Naive thymus-derived CD8-positive, alpha-beta T cell (primary cell): ENCODE measurements around the gene FAM53B. TPM values are rescaled to one million over a fixed set of nuclear protein-coding genes. Genes with fewer than 3 reads are reported as not detected.
"Not testable (repeated sequence)": the region's sequence is repeated elsewhere in the genome, so short reads cannot be mapped to it uniquely, and the experiment has no call there.

Experiments used
- ATAC-seq, 2 donors: fragments of 150-1000 bp; cut with Tn5 transposase in 1 of 2; sonication (Bioruptor Pico), chemical (Tn5 transposase) in 1 of 2; 1 replicate in 1 of 2; 2 replicates in 1 of 2; pipeline ENCODE4 v1.10.0; 2021; ENCODE audit warnings: mild to moderate bottlenecking in 2 of 2, moderate library complexity in 2 of 2
- POLR2A ChIA-PET: fragments of 350-600 bp; sonication (Branson Sonifier 250); formaldehyde crosslinking; loops from one replicate; lab custom pipeline; 2021; ENCODE audit warnings: antibody characterized with exemption; lab: Charles Lee
- DNase-seq, 10 donors: peaks; one replicate each; pipeline versions ENCODE4 v3.0.0 to v3.0.0-alpha.2; 2020 to 2022
- H3K27ac Mint-ChIP-seq, 10 donors: one replicate each; pipeline ENCODE4 v1.8.0; 2020 to 2022; ENCODE audit warnings: mild to moderate bottlenecking in 10 of 10, mixed read lengths in 10 of 10, moderate library complexity in 4 of 10, inconsistent platforms in 1 of 10
- H3K27me3 Mint-ChIP-seq, 5 donors: one replicate each; pipeline ENCODE4 v1.8.0; 2021 to 2022; ENCODE audit warnings: mixed read lengths in 5 of 5
- H3K36me3 Mint-ChIP-seq, 3 donors: one replicate each; pipeline ENCODE4 v1.8.0; 2020 to 2022; ENCODE audit warnings: mixed read lengths in 3 of 3, mild to moderate bottlenecking in 2 of 3, inconsistent platforms in 1 of 3
- H3K4me1 Mint-ChIP-seq, 4 donors: one replicate each; pipeline ENCODE4 v1.8.0; 2021 to 2022; ENCODE audit warnings: mixed read lengths in 4 of 4
- H3K4me3 Mint-ChIP-seq, 10 donors: one replicate each; pipeline ENCODE4 v1.8.0; 2020 to 2022; ENCODE audit warnings: mild to moderate bottlenecking in 10 of 10, mixed read lengths in 10 of 10, moderate library complexity in 6 of 10, inconsistent platforms in 1 of 10
- H3K9me3 Mint-ChIP-seq, 9 donors: one replicate each; pipeline ENCODE4 v1.8.0; 2020 to 2022; ENCODE audit warnings: mixed read lengths in 9 of 9, mild to moderate bottlenecking in 3 of 9, inconsistent platforms in 1 of 9, moderate library complexity in 1 of 9
- polyA plus RNA-seq, 3 donors: library from polyadenylated mRNA; unstranded; fragments of 300-500 nt; fragmentation: Illumina TruSeq; gene quantifications; one replicate each; pipeline ENCODE4 v1.2.3, GENCODE V29; 2021
- total RNA-seq, 8 experiments: library from RNA in 2 of 8; stranded (reverse) in 2 of 8; gene quantifications; one replicate each; pipeline ENCODE4 v1.2.3 and lab custom pipeline; 2021 to 2026

FAM53B gene
- total and polyA plus RNA-seq, 5 experiments from 2014 or later: 2.4 to 23.2 (median 15.1) TPM

DNA sequence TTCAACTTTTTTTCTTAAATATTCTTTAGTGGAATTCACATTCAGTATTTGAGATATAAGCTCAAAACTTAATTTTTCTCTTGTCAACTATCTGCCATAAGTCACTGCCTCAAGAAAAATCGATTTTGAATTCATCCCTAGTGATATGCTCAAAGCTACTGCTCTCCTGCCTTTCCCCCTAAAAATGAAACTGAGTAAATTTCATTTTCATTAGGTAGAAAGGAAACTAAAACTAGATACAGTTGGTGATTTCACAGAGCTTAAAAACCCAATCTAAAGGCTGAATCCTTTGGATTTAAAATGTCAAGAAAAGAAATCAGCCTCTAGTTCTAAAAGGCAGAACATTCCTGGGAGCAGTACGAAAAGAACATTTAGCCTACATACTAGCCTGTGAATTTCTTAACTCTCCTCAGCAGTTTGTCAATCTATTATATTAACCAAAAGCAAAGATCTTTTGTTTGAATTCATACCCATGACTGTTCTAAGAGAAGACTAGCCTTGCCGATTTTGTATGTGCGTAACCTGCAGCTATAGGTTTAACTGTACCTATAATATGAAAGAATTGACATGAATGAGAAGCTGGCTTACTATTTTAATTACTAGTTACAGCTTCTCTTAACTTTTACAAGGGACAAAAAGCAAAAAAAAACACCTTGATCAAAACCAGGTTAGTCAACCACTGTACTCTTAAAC lies 4.9 kb upstream of the FAM53B start:
- peak overlapping the region in 4 of 10 donors; percentile 9 to 80 (median 42) for H3K27ac Mint-ChIP-seq
- H3K27me3 Mint-ChIP-seq: no peaks in the 10 kb centered on the region
- H3K9me3 Mint-ChIP-seq: no peaks in the 10 kb centered on the region
- peaks cover 0 to 14% (median under 1%) of the 10 kb centered on the region in 3 donors for H3K36me3 Mint-ChIP-seq
- peaks cover 5 to 23% (median 11%) of the 10 kb centered on the region in 4 donors for H3K4me1 Mint-ChIP-seq
- ATAC-seq (no peak), DNase-seq (no peak)
- POLR2A ChIA-PET: interaction anchor here (1.1 kb wide), 1 partner anchor 100 kb away, joined by 3 read pairs; no protein-coding TSS in a partner anchor
- no peak overlapping the region for H3K4me3 Mint-ChIP-seq

DNA sequence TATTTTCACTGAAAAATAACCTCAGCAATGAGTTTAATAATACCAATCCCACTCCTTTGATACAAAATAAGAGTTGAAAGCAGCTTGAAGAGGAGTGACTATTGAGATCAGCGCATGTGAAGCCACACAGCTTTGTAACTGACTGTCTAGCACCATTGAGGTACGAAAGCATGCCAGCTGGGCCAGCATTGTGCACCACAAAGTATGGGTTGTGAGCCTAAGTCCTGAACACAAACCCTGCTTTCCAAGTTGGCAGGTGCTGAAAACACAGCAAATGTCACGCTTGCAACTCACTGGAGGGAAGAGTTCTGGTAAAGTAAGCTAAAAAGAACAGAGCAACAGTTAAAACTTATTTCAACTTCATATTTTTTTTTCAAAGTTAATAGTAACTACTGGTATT lies 4.0 kb upstream of the FAM53B start:
- Mint-ChIP-seq H3K27ac (peak overlapping the region in 3 of 10 donors; percentile 1 to 79 (median 79)), H3K4me3 (no peak overlapping the region), H3K4me1 (peaks cover 6 to 23% (median 11%) of the 10 kb centered on the region in 4 donors), H3K9me3 (no peaks in the 10 kb centered on the region), H3K36me3 (peaks cover 0 to 10% (median 0%) of the 10 kb centered on the region in 3 donors), H3K27me3 (no peaks in the 10 kb centered on the region)
- POLR2A ChIA-PET: interaction anchor here (0.6 to 1.1 kb wide), 2 partner anchors 58 to 99 kb away, joined by 3 read pairs; no protein-coding TSS in a partner anchor
- ATAC-seq: no peak
- DNase-seq: no peak

DNA sequence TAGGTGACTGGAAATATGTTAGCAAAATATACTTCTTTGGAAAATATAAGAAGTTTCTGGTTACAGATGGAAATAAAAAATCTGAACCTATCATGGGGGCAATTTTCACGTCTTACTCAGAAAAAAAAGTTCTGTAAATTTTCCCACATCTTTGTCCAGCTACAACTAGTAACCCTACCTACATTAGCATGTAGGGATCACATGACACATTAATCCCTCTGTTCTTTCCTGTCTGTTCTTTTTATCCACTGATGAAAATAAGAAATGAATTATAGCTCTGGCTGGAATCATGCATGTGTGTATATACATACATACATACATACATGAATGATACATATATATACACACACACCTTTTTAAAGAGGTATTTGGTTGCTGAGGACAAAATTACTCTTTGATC lies 3.6 kb upstream of the FAM53B start:
- no peaks in the 10 kb centered on the region for H3K27me3 Mint-ChIP-seq
- ATAC-seq: no peak
- H3K36me3 Mint-ChIP-seq: peaks cover 0 to 10% (median 0%) of the 10 kb centered on the region in 3 donors
- no peak overlapping the region for H3K4me3 Mint-ChIP-seq
- peaks cover 8 to 25% (median 14%) of the 10 kb centered on the region in 4 donors for H3K4me1 Mint-ChIP-seq
- POLR2A ChIA-PET: interaction anchor here (0.6 to 0.8 kb wide), 2 partner anchors 10 to 58 kb away, joined by 3 read pairs; no protein-coding TSS in a partner anchor
- peak overlapping the region in 1 of 10 donors; percentile 1 for H3K27ac Mint-ChIP-seq
- H3K9me3 Mint-ChIP-seq: no peaks in the 10 kb centered on the region
- DNase-seq: no peak

DNA sequence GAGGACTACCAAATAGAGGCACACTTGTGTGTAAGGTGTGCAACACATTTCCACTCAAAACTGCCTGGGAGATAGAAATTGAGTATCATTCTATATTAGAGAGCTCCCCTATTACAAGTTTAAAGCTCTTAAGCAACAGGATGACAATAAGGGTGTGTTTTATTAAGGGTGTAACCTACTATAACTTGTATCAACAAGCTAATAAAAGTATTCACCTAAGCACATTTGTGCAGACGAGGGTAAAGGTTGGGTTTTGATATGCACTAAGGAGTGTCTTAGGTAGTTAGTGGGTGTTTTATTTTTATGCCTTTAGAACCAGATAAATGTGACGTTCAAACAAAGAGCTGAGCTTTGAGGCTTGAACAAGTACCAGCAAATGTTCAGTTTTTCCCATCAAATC lies 2.8 kb upstream of the FAM53B start:
- POLR2A ChIA-PET: interaction anchor here (0.8 kb wide), 1 partner anchor 11 kb away, joined by 3 read pairs; no protein-coding TSS in a partner anchor
- Mint-ChIP-seq H3K36me3 (peaks cover 0 to 8% (median 0%) of the 10 kb centered on the region in 3 donors), H3K9me3 (no peaks in the 10 kb centered on the region), H3K4me3 (no peak overlapping the region), H3K27me3 (no peaks in the 10 kb centered on the region), H3K4me1 (peaks cover 12 to 32% (median 20%) of the 10 kb centered on the region in 4 donors), H3K27ac (peak overlapping the region in 1 of 10 donors; percentile 14)
- DNase-seq: no peak
- no peak for ATAC-seq

DNA sequence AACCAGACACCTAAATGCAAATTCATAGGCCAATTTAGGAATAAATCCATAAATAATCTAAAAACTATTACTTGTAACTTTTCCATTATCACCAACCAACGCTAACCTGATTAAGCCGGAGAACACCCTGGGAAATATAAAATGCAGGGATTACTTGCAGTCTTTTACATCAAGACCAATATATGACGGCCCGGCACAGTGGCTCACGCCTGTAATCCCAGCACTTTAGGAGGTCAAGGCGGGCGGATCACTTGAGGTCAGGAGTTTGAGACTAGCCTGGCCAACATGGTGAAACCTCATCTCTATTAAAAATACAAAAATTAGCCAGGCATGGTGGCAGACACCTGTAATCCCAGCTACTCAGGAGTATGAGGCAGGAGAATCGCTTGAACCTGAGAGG lies 2.3 kb upstream of the FAM53B start:
- not testable (repeated sequence) for H3K9me3 Mint-ChIP-seq, DNase-seq, H3K36me3 Mint-ChIP-seq

DNA sequence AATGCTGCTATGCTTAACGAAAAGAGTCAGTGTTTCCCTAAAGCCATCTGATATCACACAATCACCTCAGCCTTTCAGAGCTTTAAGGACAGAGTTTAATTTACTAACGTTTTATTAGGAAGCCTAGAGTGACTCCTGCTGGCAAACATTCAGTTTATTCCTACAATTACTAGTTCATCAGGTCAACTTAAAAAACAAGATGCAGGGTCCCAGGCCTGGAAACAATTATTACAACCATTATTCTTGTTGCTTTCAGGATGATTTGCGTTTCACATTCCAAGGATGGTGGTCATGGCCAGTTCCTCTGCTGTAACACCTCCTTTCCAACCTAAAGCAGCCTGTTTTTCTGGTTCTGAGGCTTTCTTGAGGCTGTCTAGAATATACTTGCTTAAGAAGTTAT lies 1.5 kb upstream of the FAM53B start:
- DNase-seq (peak in 4 of 10 donors; percentile 33 to 61 (median 59)), ATAC-seq (no peak)
- peak overlapping the region in 5 of 10 donors; percentile 58 to 91 (median 84) for H3K4me3 Mint-ChIP-seq
- H3K27ac Mint-ChIP-seq: peak overlapping the region in 9 of 10 donors; percentile 1 to 94 (median 85)
- no peaks in the 10 kb centered on the region for H3K9me3 Mint-ChIP-seq
- H3K27me3 Mint-ChIP-seq: no peaks in the 10 kb centered on the region
- H3K36me3 Mint-ChIP-seq: peaks cover 0 to 6% (median 0%) of the 10 kb centered on the region in 3 donors
- POLR2A ChIA-PET: interaction anchor here (1.1 to 2.6 kb wide), 3 partner anchors 23 to 215 kb away, joined by 3 to 7 read pairs (median 4); no protein-coding TSS in a partner anchor
- peaks cover 20 to 46% (median 33%) of the 10 kb centered on the region in 4 donors for H3K4me1 Mint-ChIP-seq

More for the DNA sequence above, 2.3 kb upstream of the FAM53B start:
- H3K4me3 Mint-ChIP-seq, ATAC-seq, H3K27me3 Mint-ChIP-seq, POLR2A ChIA-PET: not testable (repeated sequence)
- H3K4me1 Mint-ChIP-seq: peaks cover 14 to 38% (median 26%) of the 10 kb centered on the region in 4 donors
- peak overlapping the region in 1 of 10 donors; percentile 11 for H3K27ac Mint-ChIP-seq

DNA sequence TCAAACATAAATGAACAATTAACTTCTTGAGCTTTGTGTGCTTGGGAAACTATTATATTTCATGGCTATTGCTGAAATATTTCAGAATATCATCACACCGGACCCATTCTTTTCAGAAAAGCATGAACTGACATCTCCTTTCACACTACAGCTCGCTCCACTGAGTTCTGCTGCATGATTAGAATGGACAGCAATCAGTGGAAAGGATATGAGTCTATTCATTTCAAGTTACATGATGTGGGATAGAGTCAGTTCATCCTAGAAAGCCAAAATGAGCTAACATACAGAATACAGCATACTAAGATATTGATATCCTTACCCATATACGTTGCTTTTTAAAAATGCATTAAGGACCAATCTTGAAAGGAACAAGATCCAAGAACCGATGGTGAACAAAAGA lies 1.1 kb upstream of the FAM53B start:
- H3K4me3 Mint-ChIP-seq: peak overlapping the region in 9 of 10 donors; percentile 66 to 91 (median 82)
- H3K27ac Mint-ChIP-seq: peak overlapping the region; percentile 28 to 94 (median 88)
- no peak for DNase-seq
- peaks cover 24 to 50% (median 38%) of the 10 kb centered on the region in 4 donors for H3K4me1 Mint-ChIP-seq
- H3K36me3 Mint-ChIP-seq: peaks cover 0 to 6% (median 0%) of the 10 kb centered on the region in 3 donors
- no peaks in the 10 kb centered on the region for H3K9me3 Mint-ChIP-seq
- H3K27me3 Mint-ChIP-seq: no peaks in the 10 kb centered on the region
- POLR2A ChIA-PET: interaction anchor here (1.1 to 2.6 kb wide), 3 partner anchors 22 to 215 kb away, joined by 3 to 7 read pairs (median 4); no protein-coding TSS in a partner anchor
- ATAC-seq: no peak

DNA sequence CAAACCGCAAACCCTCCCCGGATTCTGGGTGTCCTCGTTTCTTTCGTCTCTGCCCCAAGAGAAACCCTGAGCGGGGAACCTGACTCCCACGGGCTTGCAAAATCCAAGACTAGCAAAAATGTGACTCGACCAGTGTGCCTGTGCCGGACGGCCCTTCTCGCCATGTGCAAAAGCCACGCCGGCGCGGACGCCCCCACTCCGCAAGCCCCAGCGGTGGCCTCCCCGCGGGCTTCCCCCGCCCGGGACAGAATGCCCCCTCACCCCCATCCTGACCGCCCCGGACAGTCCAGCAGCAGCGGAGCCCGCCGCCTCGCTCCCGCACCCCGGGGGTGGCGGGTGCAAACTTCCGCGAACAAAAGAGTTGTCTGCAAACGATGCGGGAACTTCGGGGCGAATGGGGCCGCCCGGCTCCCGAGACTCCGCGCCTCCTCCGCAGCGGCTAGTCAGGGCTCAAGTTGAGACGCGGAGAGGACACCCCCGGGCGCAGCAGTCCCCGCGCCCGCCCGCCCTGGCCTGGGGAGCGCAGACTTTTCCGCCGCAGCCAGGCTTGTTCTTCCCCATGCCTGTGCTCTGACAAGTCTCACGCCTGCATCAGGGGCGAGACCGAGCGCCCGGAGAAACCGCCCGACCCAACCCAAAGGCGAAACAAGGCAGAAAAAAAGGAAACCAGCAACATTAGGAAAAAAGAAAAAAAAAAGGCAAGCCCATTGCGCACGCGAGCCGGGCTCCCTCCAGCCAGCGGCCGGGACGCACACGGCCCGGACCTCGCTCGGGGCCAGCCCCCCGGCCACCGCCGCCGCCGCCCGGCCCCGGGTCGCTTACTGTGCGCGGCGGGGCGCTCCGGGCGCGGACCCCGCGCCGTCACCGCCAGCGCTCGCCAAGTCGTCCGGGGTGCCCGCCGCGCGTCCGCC lies 732 bp downstream of the FAM53B start:
- DNase-seq (no peak), ATAC-seq (peak; percentile 12 to 50)
- peaks cover 36 to 57% (median 53%) of the 10 kb centered on the region in 4 donors for H3K4me1 Mint-ChIP-seq

DNA sequence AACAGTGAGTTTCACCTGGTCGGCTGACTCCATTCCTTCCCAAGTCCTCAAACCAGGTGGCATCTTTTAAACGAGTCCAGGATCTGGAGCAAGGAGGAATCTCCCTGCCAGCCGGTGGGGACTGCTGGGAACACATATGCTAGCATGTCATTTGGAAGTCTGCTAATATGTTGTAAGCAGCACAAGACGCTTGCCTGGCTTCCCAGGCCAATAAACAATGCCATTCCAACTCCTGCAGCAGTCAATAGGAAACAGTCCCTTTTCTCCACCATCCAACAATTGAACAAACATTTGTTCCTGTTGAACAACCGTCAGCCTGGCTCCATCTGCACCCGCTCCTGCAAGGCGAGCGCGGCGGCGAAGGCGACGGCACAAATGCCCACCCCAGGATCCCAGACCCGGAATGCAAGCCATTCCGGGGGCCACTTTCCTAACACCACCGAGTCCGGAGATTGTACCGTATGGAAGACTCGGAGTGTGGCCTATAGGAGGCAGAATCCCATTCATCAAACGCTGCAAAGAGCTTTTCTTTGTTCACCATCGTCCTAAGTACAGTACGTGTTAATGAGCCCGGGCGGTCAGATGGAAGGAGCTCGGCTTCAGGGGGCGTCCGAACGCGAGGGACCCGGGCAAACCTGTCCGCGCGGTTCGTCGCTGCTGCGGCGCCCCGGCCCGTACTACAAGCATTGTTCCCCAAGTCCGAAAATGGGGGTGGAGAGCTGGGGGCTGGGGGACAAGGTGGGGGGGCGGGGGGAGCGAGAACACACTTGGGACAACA lies 1.6 kb downstream of the FAM53B start:
- Mint-ChIP-seq H3K4me1 (peaks cover 42 to 64% (median 61%) of the 10 kb centered on the region in 4 donors), H3K9me3 (no peaks in the 10 kb centered on the region), H3K36me3 (no peaks in the 10 kb centered on the region), H3K4me3 (peak overlapping the region; percentile 91 to 99 (median 96)), H3K27ac (peak overlapping the region; percentile 71 to 94 (median 86)), H3K27me3 (no peaks in the 10 kb centered on the region)
- POLR2A ChIA-PET: interaction anchor here (0.6 to 4.7 kb wide), 15 partner anchors 13 to 203 kb away, joined by 3 to 52 read pairs (median 7); no protein-coding TSS in a partner anchor
- no peak for ATAC-seq
- DNase-seq: no peak

More for the DNA sequence above, 732 bp downstream of the FAM53B start:
- Mint-ChIP-seq H3K9me3 (no peaks in the 10 kb centered on the region), H3K27ac (peak overlapping the region; percentile 83 to 98 (median 92)), H3K27me3 (no peaks in the 10 kb centered on the region), H3K4me3 (peak overlapping the region; percentile 91 to 99 (median 96)), H3K36me3 (peaks cover 0 to 6% (median 0%) of the 10 kb centered on the region in 3 donors)
- POLR2A ChIA-PET: interaction anchor here (1.0 to 4.7 kb wide), 8 partner anchors 14 to 132 kb away, joined by 3 to 52 read pairs (median 18); no protein-coding TSS in a partner anchor

DNA sequence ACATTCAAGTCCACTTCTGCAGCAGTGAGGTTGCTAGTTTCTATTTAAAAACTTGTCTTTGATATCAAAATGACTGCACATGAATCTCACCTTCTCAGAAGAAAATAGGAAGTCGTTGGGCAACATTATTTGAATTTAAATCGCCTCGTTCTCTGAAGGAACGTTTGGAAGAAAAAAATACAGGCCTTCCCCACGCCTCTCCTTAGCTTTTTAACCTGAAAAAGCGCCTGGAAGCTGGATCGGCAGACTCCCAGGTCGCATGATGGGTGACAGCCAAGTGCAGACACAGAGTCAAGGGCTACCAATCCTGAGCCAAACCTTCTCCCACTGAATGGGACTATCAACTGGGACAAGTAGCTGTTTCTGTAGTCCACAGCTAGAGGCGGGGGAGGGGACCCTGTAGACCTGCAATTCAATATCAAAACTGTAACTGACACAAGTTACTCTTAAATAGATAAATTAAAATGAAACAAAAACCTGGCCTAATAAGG lies 2.2 kb downstream of the FAM53B start:
- POLR2A ChIA-PET: interaction anchor here (0.7 to 4.7 kb wide), 21 partner anchors 11 to 203 kb away, joined by 3 to 52 read pairs (median 7); no protein-coding TSS in a partner anchor
- Mint-ChIP-seq H3K4me3 (peak overlapping the region; percentile 91 to 99 (median 96)), H3K27ac (peak overlapping the region in 7 of 10 donors; percentile 32 to 96 (median 87)), H3K36me3 (no peaks in the 10 kb centered on the region), H3K4me1 (peaks cover 44 to 70% (median 67%) of the 10 kb centered on the region in 4 donors), H3K27me3 (no peaks in the 10 kb centered on the region), H3K9me3 (no peaks in the 10 kb centered on the region)
- ATAC-seq (no peak), DNase-seq (no peak)
